MV-4-11 (cell line): ENCODE measurements around the gene CTTN.

Experiments
- DNase-seq: peaks from one replicate; lab custom pipeline; 2025; lab: John Stamatoyannopoulos, UW

Gene CTTN

DNA sequence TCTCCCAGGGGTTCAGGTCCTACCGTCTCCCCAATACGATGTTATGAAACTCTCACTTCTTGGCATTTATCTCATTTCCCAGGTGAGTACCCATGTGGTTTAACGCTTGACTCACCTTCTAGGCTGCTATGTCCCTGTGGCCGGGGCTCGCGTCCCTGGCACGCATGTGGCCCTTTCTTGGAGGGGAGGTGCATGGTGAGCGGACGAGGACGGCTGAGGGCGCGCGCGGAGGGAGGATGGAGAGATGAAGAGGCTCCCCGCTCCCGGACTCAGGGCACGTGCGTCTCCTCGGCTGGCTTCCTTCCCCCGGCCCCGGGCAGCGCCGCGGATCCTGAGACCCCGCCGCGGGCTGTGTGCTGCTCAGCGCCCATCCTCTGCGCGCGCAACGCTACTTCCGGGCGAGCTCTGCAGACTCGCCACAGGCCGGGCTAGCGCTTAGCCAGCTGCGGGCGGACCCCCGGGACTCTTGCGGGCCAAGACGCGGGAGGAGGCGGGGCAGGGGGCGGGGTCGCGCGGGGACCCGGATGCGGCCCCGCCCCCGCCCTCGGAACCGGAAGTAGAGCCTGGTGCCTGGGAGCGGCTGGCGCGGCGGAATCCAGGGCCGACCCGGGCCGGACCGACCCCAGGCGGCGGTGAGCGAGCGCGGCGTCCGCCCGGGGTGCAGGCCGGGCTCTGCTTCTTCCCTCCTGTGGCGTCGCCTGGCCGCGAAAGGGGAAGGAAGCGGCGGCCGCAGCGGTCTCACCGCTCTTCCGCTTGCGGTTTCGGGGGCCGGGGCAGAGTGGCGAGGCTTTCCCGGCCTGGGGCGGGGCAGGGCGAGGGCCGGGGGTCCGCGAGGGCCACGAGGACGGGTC lies at the start of gene CTTN:
Gene CTTN, plus strand, starts transcription at position 547 of the 851 bp plus-strand sequence. CDS start 8,769 bp downstream, outside the sequence.
- peak; percentile 70 for DNase-seq

DNA sequence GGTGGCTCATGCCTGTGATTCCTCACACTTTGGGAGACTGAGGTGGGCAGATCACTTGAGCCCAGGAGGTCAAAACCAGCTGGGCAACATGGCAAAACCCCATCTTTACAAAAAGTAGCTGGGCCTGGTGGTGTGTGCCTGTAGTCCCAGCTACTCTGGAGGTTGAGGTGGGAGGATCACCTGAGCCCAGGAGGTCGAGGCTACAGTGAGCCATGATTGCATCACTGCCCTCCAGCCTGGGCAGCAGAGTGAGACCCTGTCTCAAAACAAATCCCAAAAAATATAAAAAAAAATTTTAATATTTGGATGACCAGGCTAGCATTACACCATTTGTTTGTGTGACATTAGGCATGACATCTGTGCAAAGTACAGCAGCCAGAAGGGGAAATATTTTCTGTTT lies 49.7 kb upstream of the CTTN start:
- DNase-seq: no peak

- DNase-seq: no peak
Measured at GRCh38 chr11:70351646-70352045, 46.7 kb upstream of the CTTN start.

GRCh38 chr11:70352100-70352499 lies 46.2 kb upstream of the CTTN start:
- no peak for DNase-seq

DNA sequence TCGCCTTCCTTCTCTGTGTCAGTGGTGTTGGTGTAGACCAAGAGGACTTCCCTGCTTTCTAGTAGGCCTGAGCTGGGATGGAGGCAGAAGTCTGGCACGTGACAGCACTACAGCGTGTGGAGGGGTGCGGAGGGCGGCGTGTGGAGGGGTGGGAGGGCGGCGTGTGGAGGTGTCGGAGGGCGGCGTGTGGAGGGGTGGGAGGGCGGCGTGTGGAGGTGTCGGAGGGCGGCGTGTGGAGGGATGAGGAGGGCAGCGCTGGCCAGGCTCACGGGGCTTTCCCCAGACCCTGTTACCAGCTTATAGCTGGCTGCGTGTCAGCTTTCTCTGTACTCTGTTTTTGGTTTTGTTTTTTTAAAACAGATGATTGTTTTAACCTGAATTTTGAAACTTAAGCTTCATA lies 45.7 kb upstream of the CTTN start:
- DNase-seq: no peak

DNA sequence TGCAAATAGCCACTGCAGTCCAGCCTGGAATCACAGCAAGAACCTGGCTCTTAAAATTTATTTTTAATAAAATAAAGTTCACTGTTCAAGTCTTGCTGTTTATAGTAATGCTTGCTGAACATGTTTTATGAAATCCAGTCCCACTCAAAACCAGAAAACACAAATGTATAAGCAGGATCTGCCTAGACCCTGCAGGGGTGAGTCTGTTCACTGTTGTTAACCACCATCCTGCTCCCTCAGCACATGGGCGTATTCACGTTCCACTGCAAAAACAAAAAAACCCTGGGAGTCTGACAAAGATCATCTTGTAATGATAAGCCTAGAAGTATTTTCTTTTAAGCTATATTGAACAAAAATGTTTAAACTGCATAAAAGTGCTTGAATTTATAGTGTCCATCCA lies 45.0 kb upstream of the CTTN start:
- no peak for DNase-seq

- no peak for DNase-seq
Measured at GRCh38 chr11:70353900-70354568, 44.3 kb upstream of the CTTN start.

GRCh38 chr11:70354629-70355028 lies 43.7 kb upstream of the CTTN start:
- no peak for DNase-seq

- peak; percentile 80 for DNase-seq
Measured at GRCh38 chr11:70358753-70359152, 39.6 kb upstream of the CTTN start.

- DNase-seq: no peak
Measured at GRCh38 chr11:70359451-70360205, 38.7 kb upstream of the CTTN start.

DNA sequence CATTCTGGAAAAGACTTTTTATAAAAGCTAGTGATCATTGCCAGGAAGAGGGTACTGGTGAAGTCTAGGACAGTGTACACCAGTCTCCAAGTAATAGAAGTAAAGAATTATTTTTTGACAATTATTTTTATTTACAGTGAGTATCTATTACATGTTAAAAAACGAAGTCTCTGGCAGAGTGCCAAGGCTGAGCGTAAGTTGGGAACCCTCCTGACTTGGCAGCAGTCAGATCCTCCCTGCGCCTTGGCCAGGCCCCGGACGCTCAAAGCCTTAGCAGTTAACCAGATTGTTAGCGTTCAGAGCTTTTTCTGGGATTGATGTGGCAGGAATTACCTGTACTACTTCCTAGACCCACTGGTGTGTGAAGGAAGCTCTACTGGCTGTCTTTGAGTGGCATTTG lies 38.1 kb upstream of the CTTN start:
- DNase-seq: no peak

DNA sequence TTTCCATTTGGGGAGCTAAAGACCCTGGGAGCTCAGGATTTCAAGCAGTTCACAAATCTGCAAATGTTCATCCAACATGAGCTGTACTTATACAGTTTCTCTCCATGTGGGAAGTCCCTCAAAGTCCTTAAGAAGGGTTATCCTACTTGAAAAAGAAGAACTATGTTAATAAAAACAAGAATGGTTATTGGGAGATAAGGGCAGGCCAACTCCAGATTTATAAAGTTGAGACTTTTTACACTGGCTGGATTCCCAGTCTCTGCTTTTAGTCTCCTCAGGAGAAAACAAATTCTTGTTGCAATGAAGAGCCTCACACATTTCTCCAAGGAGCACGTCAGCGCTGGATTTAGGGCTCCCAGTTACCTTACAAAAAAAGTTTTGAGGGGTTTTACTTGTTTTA lies 34.2 kb upstream of the CTTN start:
- no peak for DNase-seq

GRCh38 chr11:70364745-70365543 lies 33.4 kb upstream of the CTTN start:
- DNase-seq: peak; percentile 81

- no peak for DNase-seq
Measured at GRCh38 chr11:70365544-70365927, 32.8 kb upstream of the CTTN start.

- no peak for DNase-seq
Measured at GRCh38 chr11:70367071-70367470, 31.3 kb upstream of the CTTN start.

GRCh38 chr11:70368961-70369360 lies 29.4 kb upstream of the CTTN start:
- DNase-seq: no peak

DNA sequence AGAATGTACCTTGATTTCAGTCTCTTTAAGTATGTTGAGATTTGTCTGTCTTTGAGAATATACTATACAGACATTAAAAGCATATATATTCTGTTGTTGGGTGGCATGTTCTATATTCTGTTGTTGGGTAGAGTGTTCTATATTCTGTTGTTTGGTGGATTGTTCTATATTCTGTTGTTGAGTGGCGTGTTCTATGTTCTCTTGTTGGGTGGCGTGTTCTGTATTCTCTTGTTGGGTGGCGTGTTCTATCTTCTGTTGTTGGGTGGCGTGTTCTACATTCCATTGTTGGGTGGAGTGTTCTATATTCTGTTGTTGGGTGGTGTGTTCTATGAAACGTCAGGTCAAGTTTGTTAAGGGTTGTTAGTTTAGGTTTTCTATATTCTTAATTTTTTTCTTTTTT lies 27.1 kb upstream of the CTTN start:
- DNase-seq: no peak

DNA sequence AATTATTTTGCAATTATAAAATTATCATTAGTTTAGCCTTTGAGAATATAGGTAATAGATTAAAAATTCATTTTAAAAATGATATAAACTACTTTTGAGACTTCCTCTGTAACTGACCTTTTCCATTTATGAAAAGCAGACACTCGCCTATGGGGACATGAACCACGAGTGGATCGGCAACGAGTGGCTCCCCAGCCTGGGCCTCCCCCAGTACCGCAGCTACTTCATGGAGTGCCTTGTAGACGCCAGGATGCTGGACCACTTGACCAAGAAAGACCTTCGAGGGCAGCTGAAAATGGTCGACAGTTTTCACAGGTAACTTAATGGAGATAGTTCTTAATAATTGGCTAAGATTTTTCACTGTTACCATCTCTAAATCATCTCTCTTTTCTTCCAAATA lies 26.3 kb upstream of the CTTN start:
- DNase-seq: no peak

DNA sequence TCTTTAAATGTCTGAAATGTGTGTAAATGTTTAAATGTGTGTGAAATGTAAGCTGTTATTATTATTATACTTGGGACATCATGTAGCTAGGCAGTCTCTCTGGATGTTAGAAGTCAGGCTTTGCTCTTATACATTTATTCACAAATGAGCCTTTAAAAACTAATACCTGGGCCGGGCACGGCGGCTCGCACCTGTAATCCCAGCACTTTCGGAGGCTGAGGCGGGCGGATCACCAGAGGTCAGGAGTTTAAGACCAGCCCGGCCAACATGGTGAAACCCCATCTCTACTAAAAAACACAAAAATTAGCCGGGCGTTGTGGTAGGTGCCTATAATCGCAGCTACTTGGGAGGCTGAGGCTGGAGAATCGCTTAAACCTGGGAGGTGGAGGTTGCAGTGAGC lies 21.7 kb upstream of the CTTN start:
- no peak for DNase-seq

DNA sequence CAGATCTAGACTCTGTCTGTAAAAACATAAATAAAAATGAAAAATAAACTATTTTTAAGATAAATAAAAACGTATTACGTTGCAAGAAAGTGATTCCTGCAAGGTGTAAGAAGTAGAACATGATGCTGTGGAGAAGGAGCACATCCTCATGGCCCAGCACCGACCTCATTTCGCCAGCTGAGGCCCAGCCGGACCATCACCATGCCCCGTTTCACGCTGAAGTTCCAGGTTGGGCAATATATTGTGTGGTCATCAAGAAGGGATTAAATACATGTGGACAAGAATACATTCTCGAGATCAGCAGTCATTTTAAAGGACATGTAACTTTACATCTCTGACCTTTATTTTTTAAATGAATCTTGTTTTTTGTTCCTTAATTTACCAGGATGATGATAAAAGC lies 20.7 kb upstream of the CTTN start:
- no peak for DNase-seq

GRCh38 chr11:70378506-70379134 lies 19.7 kb upstream of the CTTN start:
- DNase-seq: no peak

- no peak for DNase-seq
Measured at GRCh38 chr11:70381350-70381749, 17.0 kb upstream of the CTTN start.
